Liver (tissue), 3 donors: ENCODE measurements around the gene TTC23.
A peak's percentile ranks its signal among the peaks of the same experiment; 100 is the strongest.

Source experiments
- CTCF ChIP-seq: fragments of 150-350 bp; IDR thresholded peaks from 2 replicates; pipeline ENCODE4 v1.5.1; 2017; ENCODE audit warnings: improper control_type of control experiment, low read depth, low read length; ENCODE audit not compliant: missing input control
- FOXA1 ChIP-seq: IDR thresholded peaks from 2 replicates; pipeline ENCODE4 v1.6.1; 2016; ENCODE audit warnings: antibody characterized with exemption
- GABPA ChIP-seq, 2 donors: IDR thresholded peaks in 1 of 2; conservative IDR thresholded peaks in 1 of 2; 2 replicates each; pipeline ENCODE4 v1.6.1; 2016; ENCODE audit warnings: antibody characterized with exemption in 2 of 2, mild to moderate bottlenecking in 1 of 2, moderate library complexity in 1 of 2
- JUND ChIP-seq, 2 donors: IDR thresholded peaks; 2 replicates each; pipeline ENCODE4 v1.6.1; 2016; ENCODE audit warnings: antibody characterized with exemption in 2 of 2
- MAX ChIP-seq: IDR thresholded peaks from 2 replicates; pipeline ENCODE4 v1.6.1; 2016; ENCODE audit warnings: antibody characterized with exemption
- RAD21 ChIP-seq, 2 donors: IDR thresholded peaks; 2 replicates each; pipeline ENCODE4 v1.6.1; 2016; ENCODE audit warnings: antibody characterized with exemption in 2 of 2, mild to moderate bottlenecking in 2 of 2
- TAF1 ChIP-seq: conservative IDR thresholded peaks from 2 replicates; pipeline ENCODE4 v1.6.1; 2016; ENCODE audit warnings: antibody characterized with exemption, mild to moderate bottlenecking
- YY1 ChIP-seq: IDR thresholded peaks from 2 replicates; pipeline ENCODE4 v1.6.1; 2016; ENCODE audit warnings: antibody characterized with exemption, mild to moderate bottlenecking
- ZBTB33 ChIP-seq: IDR thresholded peaks from 2 replicates; pipeline ENCODE4 v1.6.1; 2016; ENCODE audit warnings: antibody characterized with exemption
- donor health status: healthy.
- donor health status: healthy.

- no peak for TF ChIP-seq CTCF
- TF ChIP-seq ZBTB33: no peak
- TF ChIP-seq YY1: peak; percentile 97
- peak in 1 of 2 donors; percentile 13 for TF ChIP-seq RAD21 (IDR thresholded peaks at IDR 0.05)
- no peak for TF ChIP-seq FOXA1
- peak; percentile 33 for TF ChIP-seq MAX
- TF ChIP-seq JUND (IDR thresholded peaks at IDR 0.05): peak in 1 of 2 donors; percentile 19
- no peak for TF ChIP-seq TAF1
- TF ChIP-seq GABPA (IDR thresholded peaks at IDR 0.05 in 1 of 2, conservative IDR thresholded peaks at IDR 0.05 in 1 of 2): no peak
Measured at GRCh38 chr15:99143655-99144610, 105.4 kb downstream of the TTC23 start.
